ENCODE results near the gene EIF2S3B.

EIF2S3B gene

GRCh38 chr12:10554756-10555481 is 49.2 kb downstream of the EIF2S3B start:
- DNase-seq: no peak

GRCh38 chr12:10557329-10557728 is 51.6 kb downstream of the EIF2S3B start:
- DNase-seq: no peak

- DNase-seq: no peak
Measured at GRCh38 chr12:10557766-10558165, 52.1 kb downstream of the EIF2S3B start.

All from stimulated activated CD4-positive, alpha-beta T cell treated with anti-CD3 and anti-CD28 coated beads, Interleukin-4, amount 100 ng/mL, for 4 hours (primary cell).